HEK293 (cell line): ENCODE measurements around the gene ZNF236.

Source experiments
- CTCF ChIA-PET: fragments of 350-600 bp; formaldehyde crosslinking; extraction: SDS; loops from one replicate; lab custom pipeline; 2021; ENCODE audit warnings: antibody characterized with exemption; lab: Yijun Ruan, JAX
- POLR2A ChIA-PET: fragments of 300-600 bp; formaldehyde crosslinking; extraction: SDS; loops from one replicate; lab custom pipeline; 2020; ENCODE audit warnings: antibody characterized with exemption, inconsistent platforms; lab: Yijun Ruan, JAX
- H3K27ac ChIP-seq: fragments of 200-500 bp; sonication (Bioruptor generic); 2 replicates; pipeline ENCODE4 v1.5.1; 2014; ENCODE audit warnings: low read depth, low read length, control low read depth, inconsistent platforms; ENCODE audit errors: extremely low read depth
- H3K36me3 ChIP-seq, 2 experiments: fragments of 200-500 bp in 1 of 2; sonication (Bioruptor generic) in 1 of 2; 1 replicate in 1 of 2; 2 replicates in 1 of 2; pipeline ENCODE4 v1.5.1; 2014 to 2017; ENCODE audit warnings: inconsistent platforms in 2 of 2, low read length in 2 of 2; ENCODE audit not compliant: control insufficient read depth in 2 of 2, insufficient read depth in 1 of 2
- H3K4me1 ChIP-seq: fragments of 200-500 bp; sonication (Bioruptor generic); 2 replicates; pipeline ENCODE4 v1.5.1; 2014; ENCODE audit warnings: mild to moderate bottlenecking, low read length, inconsistent platforms; ENCODE audit not compliant: control insufficient read depth, insufficient read depth
- H3K4me3 ChIP-seq: 2 replicates; pipeline ENCODE4 v1.5.1; 2011; ENCODE audit warnings: low read depth, mild to moderate bottlenecking, control low read depth, low read length, moderate library complexity
- H3K9me3 ChIP-seq: fragments of 200-500 bp; sonication (Bioruptor generic); 2 replicates; pipeline ENCODE4 v1.5.1; 2014; ENCODE audit warnings: low read depth, low read length, inconsistent platforms; ENCODE audit not compliant: control insufficient read depth, insufficient read depth
- AEBP2 ChIP-seq: fragments of 450-650 bp; formaldehyde crosslinking; IDR thresholded peaks from 2 replicates; pipeline ENCODE4 v1.5.1; 2016; ENCODE audit warnings: missing biosample characterization, missing genetic modification characterization, borderline replicate concordance
- HOXC10 ChIP-seq: sonication (generic); formaldehyde crosslinking; IDR thresholded peaks from 2 replicates; pipeline ENCODE4 v1.8.1; 2023; ENCODE audit warnings: mild to moderate bottlenecking, missing genetic modification reagents
- KLF17 ChIP-seq: fragments of 450-650 bp; formaldehyde crosslinking; IDR thresholded peaks from 2 replicates; pipeline ENCODE4 v1.5.1; 2016; ENCODE audit warnings: missing biosample characterization, missing genetic modification characterization
- KLF7 ChIP-seq: fragments of 450-650 bp; formaldehyde crosslinking; IDR thresholded peaks from 2 replicates; pipeline ENCODE4 v1.5.1; 2016; ENCODE audit warnings: missing biosample characterization, missing genetic modification characterization, borderline replicate concordance
- MZF1 ChIP-seq: fragments of 450-650 bp; formaldehyde crosslinking; IDR thresholded peaks from 2 replicates; pipeline ENCODE4 v1.5.1; 2017; ENCODE audit warnings: missing biosample characterization, missing genetic modification characterization, borderline replicate concordance
- PATZ1 ChIP-seq: fragments of 450-650 bp; formaldehyde crosslinking; IDR thresholded peaks from 2 replicates; pipeline ENCODE4 v1.5.1; 2016; ENCODE audit warnings: missing biosample characterization, missing genetic modification characterization
- SETDB1 ChIP-seq: IDR thresholded peaks from one replicate; pipeline ENCODE4 v1.6.1; 2017; ENCODE audit warnings: mild to moderate bottlenecking, low read length, moderate library complexity, mixed read lengths; ENCODE audit not compliant: insufficient read length
- ZFP3 ChIP-seq: fragments of 450-650 bp; formaldehyde crosslinking; IDR thresholded peaks from 2 replicates; pipeline ENCODE4 v1.5.1; 2016; ENCODE audit warnings: low read depth, missing biosample characterization, missing genetic modification characterization
- ZNF121 ChIP-seq: fragments of 450-650 bp; formaldehyde crosslinking; IDR thresholded peaks from 2 replicates; pipeline ENCODE4 v1.5.1; 2016; ENCODE audit warnings: missing biosample characterization, missing genetic modification characterization
- ZNF366 ChIP-seq: fragments of 450-650 bp; formaldehyde crosslinking; conservative IDR thresholded peaks from 2 replicates; pipeline ENCODE4 v1.5.1; 2016; ENCODE audit warnings: missing biosample characterization, missing genetic modification characterization
- ZNF639 ChIP-seq: fragments of 450-650 bp; formaldehyde crosslinking; IDR thresholded peaks from 2 replicates; pipeline ENCODE4 v1.5.1; 2016; ENCODE audit warnings: missing biosample characterization, missing genetic modification characterization
- ZNF692 ChIP-seq: fragments of 450-650 bp; formaldehyde crosslinking; IDR thresholded peaks from 2 replicates; pipeline ENCODE4 v1.5.1; 2016; ENCODE audit warnings: missing biosample characterization, missing genetic modification characterization
- ZNF701 ChIP-seq: fragments of 450-650 bp; formaldehyde crosslinking; IDR thresholded peaks from 2 replicates; pipeline ENCODE4 v1.5.1; 2016; ENCODE audit warnings: missing biosample characterization, missing genetic modification characterization
- ZNF792 ChIP-seq: fragments of 450-650 bp; formaldehyde crosslinking; IDR thresholded peaks from 2 replicates; pipeline ENCODE4 v1.5.1; 2016; ENCODE audit warnings: missing biosample characterization, missing genetic modification characterization
- ZXDB ChIP-seq: fragments of 450-650 bp; formaldehyde crosslinking; IDR thresholded peaks from 2 replicates; pipeline ENCODE4 v1.5.1; 2016; ENCODE audit warnings: missing biosample characterization, missing genetic modification characterization

ZNF236 gene

GRCh38 chr18:76988031-76988826 is 165.9 kb downstream of the ZNF236 start (continued):
- TF ChIP-seq ZNF692 (tag by site-specific recombination), result no peak

GRCh38 chr18:76988827-76989646 is 166.7 kb downstream of the ZNF236 start:
- ChIA-PET POLR2A (no interaction called here), CTCF (interaction anchor here (3.0 kb wide), 1 partner anchor 11 kb away, joined by 17 read pairs; no protein-coding TSS in a partner anchor)
- Histone ChIP-seq H3K4me1 (no peaks in the 10 kb centered on the region), H3K4me3 (no peak overlapping the region), H3K27ac (no peak overlapping the region), H3K36me3 (no peaks in the 10 kb centered on the region), H3K9me3 (no peaks in the 10 kb centered on the region)
- TF ChIP-seq MZF1, result no peak
- TF ChIP-seq KLF17 (tag by site-specific recombination), result no peak
- no peak for TF ChIP-seq HOXC10 (CRISPR knock-in tag)
- no peak for TF ChIP-seq ZNF121 (tag by site-specific recombination)
- no peak for TF ChIP-seq ZNF366 (tag by site-specific recombination)
- no peak for TF ChIP-seq ZNF639
- no peak for TF ChIP-seq ZNF701 (tag by site-specific recombination)
- no peak for TF ChIP-seq SETDB1
- no peak for TF ChIP-seq PATZ1 (tag by site-specific recombination)
- no peak for TF ChIP-seq ZXDB (tag by site-specific recombination)
- TF ChIP-seq KLF7 (tag by site-specific recombination), result no peak
- TF ChIP-seq ZNF792 (tag by site-specific recombination), result no peak
- no peak for TF ChIP-seq AEBP2
- no peak for TF ChIP-seq ZFP3
